Gastroesophageal sphincter (tissue), 3 donors: ENCODE measurements around the gene ACOX3.

Experiments used
- EP300 ChIP-seq: sonication (generic); formaldehyde crosslinking; IDR thresholded peaks from one replicate; pipeline ENCODE4 v1.6.1; 2017; ENCODE audit warnings: antibody characterized with exemption, mild to moderate bottlenecking
- POLR2A ChIP-seq, 2 donors: fragments of 450-650 bp; IDR thresholded peaks; one replicate each; pipeline ENCODE4 v1.6.1; 2017; ENCODE audit warnings: antibody characterized with exemption in 2 of 2, mild to moderate bottlenecking in 2 of 2, moderate library complexity in 1 of 2
- TF ChIP-seq, protein P1 (sequence below), 4 experiments: fragments of 200-600 bp in 2 of 4; fragments of 450-650 bp in 2 of 4; sonication (generic) in 1 of 4; IDR thresholded peaks; one replicate each; pipeline ENCODE4 v1.5.1; 2017 to 2019; ENCODE audit warnings: antibody characterized with exemption in 4 of 4, mild to moderate bottlenecking in 2 of 4, moderate library complexity in 2 of 4

DNA sequence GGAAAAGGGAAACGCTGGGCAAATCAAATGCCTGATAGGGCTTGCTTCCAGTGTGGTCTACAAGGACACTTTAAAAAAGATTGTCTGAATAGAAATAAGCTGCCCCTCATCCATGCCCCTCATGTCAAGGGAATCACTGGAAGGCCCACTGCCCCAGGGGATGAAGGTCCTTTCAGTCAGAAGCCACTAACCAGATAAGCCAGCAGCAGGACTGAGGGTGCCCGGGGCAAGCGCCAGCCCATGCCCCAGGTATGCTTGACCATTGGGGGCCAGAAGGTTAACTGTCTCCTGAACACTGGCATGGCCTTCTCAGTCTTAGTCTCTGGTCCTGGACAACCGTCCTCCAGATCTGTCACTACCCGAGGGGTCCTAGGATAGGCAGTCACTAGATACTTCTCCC lies 17.7 kb downstream of the ACOX3 start:
- TF ChIP-seq, protein P1, sequence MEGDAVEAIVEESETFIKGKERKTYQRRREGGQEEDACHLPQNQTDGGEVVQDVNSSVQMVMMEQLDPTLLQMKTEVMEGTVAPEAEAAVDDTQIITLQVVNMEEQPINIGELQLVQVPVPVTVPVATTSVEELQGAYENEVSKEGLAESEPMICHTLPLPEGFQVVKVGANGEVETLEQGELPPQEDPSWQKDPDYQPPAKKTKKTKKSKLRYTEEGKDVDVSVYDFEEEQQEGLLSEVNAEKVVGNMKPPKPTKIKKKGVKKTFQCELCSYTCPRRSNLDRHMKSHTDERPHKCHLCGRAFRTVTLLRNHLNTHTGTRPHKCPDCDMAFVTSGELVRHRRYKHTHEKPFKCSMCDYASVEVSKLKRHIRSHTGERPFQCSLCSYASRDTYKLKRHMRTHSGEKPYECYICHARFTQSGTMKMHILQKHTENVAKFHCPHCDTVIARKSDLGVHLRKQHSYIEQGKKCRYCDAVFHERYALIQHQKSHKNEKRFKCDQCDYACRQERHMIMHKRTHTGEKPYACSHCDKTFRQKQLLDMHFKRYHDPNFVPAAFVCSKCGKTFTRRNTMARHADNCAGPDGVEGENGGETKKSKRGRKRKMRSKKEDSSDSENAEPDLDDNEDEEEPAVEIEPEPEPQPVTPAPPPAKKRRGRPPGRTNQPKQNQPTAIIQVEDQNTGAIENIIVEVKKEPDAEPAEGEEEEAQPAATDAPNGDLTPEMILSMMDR (IDR thresholded peaks at IDR 0.05), result no peak
- TF ChIP-seq POLR2A (IDR thresholded peaks at IDR 0.05) (no peak), EP300 (no peak)
